GM12878 (cell line): ENCODE measurements around the gene SSH2. TPM values are rescaled to one million over a fixed set of nuclear protein-coding genes. Genes with fewer than 3 reads are reported as not detected.

Source experiments
- ATAC-seq: fragments of 200-7000 bp; cut with Tn5 transposase; 3 replicates; pipeline ENCODE4 v1.9.1; 2020; ENCODE audit warnings: mild to moderate bottlenecking, moderate library complexity
- BruUV-seq: library from RNA; stranded (reverse); fragments of 400-500 nt; replicated peaks from 2 replicates; lab custom pipeline; 2021; lab: Mats Ljungman, UMichigan
- CTCF ChIA-PET: fragments of 300-600 bp; sonication (Branson Sonifier 250); formaldehyde crosslinking; extraction: SDS; loops from one replicate; lab custom pipeline; 2021; ENCODE audit warnings: inconsistent platforms; lab: Yijun Ruan, JAX
- POLR2A ChIA-PET: fragments of 350-600 bp; formaldehyde crosslinking; extraction: SDS; loops from one replicate; lab custom pipeline; 2021; ENCODE audit warnings: inconsistent platforms; lab: Charles Lee
- RAD21 ChIA-PET: fragments of 300-600 bp; sonication (Branson Sonifier 250); formaldehyde crosslinking; loops from one replicate; lab custom pipeline; 2023; ENCODE audit warnings: antibody characterized with exemption; ENCODE audit not compliant: unreplicated experiment; lab: Charles Lee
- SMC1A ChIA-PET: fragments of 300-600 bp; sonication (Branson Sonifier 250); formaldehyde crosslinking; loops from one replicate; lab custom pipeline; 2023; ENCODE audit not compliant: unreplicated experiment, uncharacterized antibody; lab: Charles Lee
- DNase-seq: peaks from one replicate; pipeline ENCODE4 v3.0.0-alpha.2; 2011; ENCODE audit warnings: low read depth, low spot score
- FAIRE-seq: peaks from 3 replicates; lab custom pipeline; 2011; peaks lifted over from hg19 to GRCh38; lab: Jason Lieb, UNC
- H2AFZ ChIP-seq: 2 replicates; pipeline ENCODE4 v1.6.0; 2011; ENCODE audit warnings: low read depth, low read length, control low read depth; ENCODE audit not compliant: control insufficient read depth
- H3K27ac ChIP-seq: 2 replicates; pipeline ENCODE4 v1.5.1; 2011; ENCODE audit warnings: control low read depth; ENCODE audit not compliant: control insufficient read depth, insufficient read depth
- H3K27me3 ChIP-seq, 2 experiments: replicated peaks in 1 of 2; 2 replicates each; pipeline versions ENCODE4 v1.6.0 to v1.6.1; 2011; ENCODE audit warnings: low read length in 1 of 2; ENCODE audit not compliant: control insufficient read depth in 2 of 2, insufficient read depth in 2 of 2
- H3K36me3 ChIP-seq, 2 experiments: 2 replicates each; pipeline ENCODE4 v1.5.1; 2011; ENCODE audit warnings: low read length in 1 of 2; ENCODE audit not compliant: control insufficient read depth in 2 of 2, insufficient read depth in 2 of 2
- H3K4me1 ChIP-seq: 2 replicates; pipeline ENCODE4 v1.6.1; 2011; ENCODE audit warnings: mild to moderate bottlenecking, low read length, moderate library complexity, mixed read lengths; ENCODE audit not compliant: control insufficient read depth, insufficient read depth
- H3K4me2 ChIP-seq: 2 replicates; pipeline ENCODE4 v1.6.0; 2011; ENCODE audit warnings: control low read depth; ENCODE audit not compliant: control insufficient read depth, insufficient read depth
- H3K4me3 ChIP-seq: fragments of 200-600 bp; sonication (generic); 2 replicates; pipeline ENCODE4 v1.5.1; 2016
- H3K79me2 ChIP-seq: 2 replicates; pipeline ENCODE4 v1.6.0; 2011; ENCODE audit warnings: low read length; ENCODE audit not compliant: control insufficient read depth, insufficient read depth
- H3K9ac ChIP-seq: 2 replicates; pipeline ENCODE4 v1.8.0; 2011; ENCODE audit warnings: low read length, control low read depth, mixed read lengths; ENCODE audit not compliant: control insufficient read depth, insufficient read depth
- H3K9me3 ChIP-seq: replicated peaks from 3 replicates; pipeline ENCODE4 v1.5.1; 2011; ENCODE audit warnings: mild to moderate bottlenecking, low read length; ENCODE audit not compliant: control insufficient read depth, insufficient read depth
- H4K20me1 ChIP-seq: 2 replicates; pipeline ENCODE4 v1.6.0; 2011; ENCODE audit not compliant: control insufficient read depth, insufficient read depth
- CHD4 ChIP-seq: fragments of 200-600 bp; sonication (generic); IDR thresholded peaks from 2 replicates; pipeline ENCODE4 v1.6.1; 2016; ENCODE audit warnings: mild to moderate bottlenecking
- HDAC2 ChIP-seq: fragments of 200-600 bp; sonication (generic); IDR thresholded peaks from 2 replicates; pipeline ENCODE4 v1.6.1; 2017
- KAT2A ChIP-seq: conservative IDR thresholded peaks from 2 replicates; pipeline ENCODE4 v1.6.1; 2011; ENCODE audit warnings: low read depth, low read length; ENCODE audit not compliant: control insufficient read depth
- MEF2A ChIP-seq: IDR thresholded peaks from 2 replicates; pipeline ENCODE4 v1.6.1; 2011; ENCODE audit warnings: low read depth, mild to moderate bottlenecking, low read length, moderate library complexity; ENCODE audit not compliant: insufficient read depth
- NR2F1 ChIP-seq: fragments of 450-650 bp; conservative IDR thresholded peaks from 2 replicates; pipeline ENCODE4 v1.6.1; 2017; ENCODE audit warnings: mild to moderate bottlenecking
- TBL1XR1 ChIP-seq: IDR thresholded peaks from 2 replicates; pipeline ENCODE4 v1.6.1; 2012; ENCODE audit warnings: low read depth, low read length, improper control_type of control experiment
- in situ Hi-C: fragments of 300-500 bp; cut with MboI; formaldehyde crosslinking; loops from 9 replicates; pipeline ENCODE4 v1.14.3; 2018; ENCODE audit warnings: mixed read lengths
- intact Hi-C: fragments of 100-400 bp; cut with micrococcal nuclease; formaldehyde crosslinking; loops from one replicate; pipeline ENCODE4 v1.14.2; 2022; ENCODE audit not compliant: unreplicated experiment
- polyA plus RNA-seq, 11 experiments: library from polyadenylated mRNA; depleted of rRNA in 4 of 11; unstranded in 6 of 11; stranded (reverse) in 5 of 11; fragments of >200 nt; fragmentation: Nextera tagmentation in 4 of 11; fragmentation: Illumina TruSeq in 1 of 11; extraction: Ambion mirVana in 4 of 11; extraction: Trizol in 1 of 11; gene quantifications; 1 replicate in 1 of 11; 2 replicates in 10 of 11; pipeline versions ENCODE4 v1.2.1 to v1.2.3, GENCODE V29; 2011 to 2016; ENCODE audit warnings: inconsistent platforms in 2 of 11, missing spikeins in 2 of 11, low read depth in 1 of 11
- total RNA-seq, 4 experiments: library from RNA; depleted of rRNA in 3 of 4; stranded (reverse); fragments of >200 nt in 3 of 4; fragmentation: Illumina TruSeq in 1 of 4; extraction: Trizol in 1 of 4; gene quantifications; 2 replicates each; pipeline versions ENCODE4 v1.2.1 to v1.2.3, GENCODE V29; 2013 to 2021
- TF ChIP-seq, protein P1 (sequence below): fragments of 450-650 bp; IDR thresholded peaks from 2 replicates; pipeline ENCODE4 v1.6.1; 2018; ENCODE audit warnings: borderline replicate concordance, mild to moderate bottlenecking; ENCODE audit not compliant: partially characterized antibody
- TF ChIP-seq, protein P2 (sequence below): fragments of 150-350 bp; IDR thresholded peaks from 2 replicates; pipeline ENCODE4 v1.6.1; 2014; ENCODE audit warnings: mild to moderate bottlenecking, low read depth, low read length

The SSH2 gene
- total and polyA plus RNA-seq, 10 of the 15 experiments (the other 5 are each of a cell fraction or from before 2014, with no cell fraction given), result 9.3 to 65.9 (median 34.0) TPM

DNA sequence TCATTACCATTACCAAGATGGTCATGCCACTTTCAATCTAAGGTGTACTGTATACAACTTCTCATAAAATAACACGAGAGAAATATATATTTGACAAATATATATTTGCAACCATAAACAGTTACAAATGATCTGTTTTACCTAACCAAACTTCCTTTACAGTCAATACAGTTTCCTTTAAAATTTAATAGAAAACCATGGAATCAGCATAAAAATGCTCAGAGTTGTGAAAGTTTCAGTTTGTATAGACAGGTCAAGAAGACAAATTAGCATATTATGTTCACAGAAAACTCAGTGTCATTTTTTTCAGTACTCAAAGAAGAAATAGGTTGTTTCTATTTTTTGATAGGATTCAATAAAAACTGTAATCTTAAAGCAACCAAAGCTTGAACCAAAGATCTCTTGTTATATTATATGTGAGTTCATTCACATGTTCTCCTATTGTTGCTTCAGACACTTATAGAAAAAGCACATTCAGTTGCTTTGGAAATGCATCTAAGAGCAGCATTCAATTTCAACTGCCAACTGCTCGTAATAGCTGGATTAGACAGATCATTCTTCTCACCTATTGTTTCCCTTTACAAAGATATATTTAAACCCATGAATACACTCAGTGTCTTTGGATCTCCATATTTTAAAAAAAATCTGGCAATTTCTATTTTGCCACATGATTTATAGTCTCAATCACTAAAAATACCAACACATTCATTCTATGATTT is 15.1 kb downstream of the SSH2 start (continued):
- TF ChIP-seq TBL1XR1 (no peak), HDAC2 (no peak), CHD4 (no peak), MEF2A (no peak), NR2F1 (no peak), KAT2A (no peak)

DNA sequence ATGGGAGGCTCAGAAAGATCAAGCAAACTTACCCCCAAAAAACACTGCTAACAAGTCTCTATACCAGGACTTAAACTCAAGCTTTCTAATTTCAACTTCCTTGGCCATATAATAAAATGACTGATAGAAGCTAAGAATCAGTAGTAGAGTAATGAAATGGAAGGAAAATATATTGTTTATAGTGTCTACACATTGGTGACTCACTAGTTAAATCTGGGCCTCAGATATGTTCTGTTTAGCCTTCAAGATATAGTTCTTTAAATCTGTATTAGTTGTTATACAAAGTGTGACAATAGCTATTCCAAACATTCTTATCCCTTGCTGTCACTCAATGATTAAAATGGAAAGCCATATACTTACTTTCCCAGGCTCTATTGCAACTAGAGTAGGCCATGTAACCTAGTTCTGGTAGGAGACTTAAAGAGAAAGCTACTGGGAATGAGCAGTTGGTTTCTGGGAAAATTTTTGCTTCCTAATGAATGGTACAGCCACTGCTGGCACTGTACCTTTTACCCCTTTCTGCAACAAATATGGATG is 18.3 kb downstream of the SSH2 start:
- H3K4me1 ChIP-seq, result peaks cover 6% of the 10 kb centered on the region; the same call in 1 of the 2 replicates
- no TSS peak for BruUV-seq
- H3K4me2 ChIP-seq, result no peak overlapping the region
- RAD21 ChIA-PET, result interaction anchor here (1.1 to 2.0 kb wide), 2 partner anchors 19 to 44 kb away, joined by 3 to 12 read pairs; partner anchors contain the start of gene SSH2
- no peaks in the 10 kb centered on the region; the same call in 2 of the 3 replicates for H3K9me3 ChIP-seq
- H4K20me1 ChIP-seq, result no peaks in the 10 kb centered on the region
- CTCF ChIA-PET, result interaction anchor here (0.6 to 1.7 kb wide), 3 partner anchors 10 to 187 kb away, joined by 3 to 8 read pairs (median 4); no protein-coding TSS in a partner anchor
- DNase-seq (no peak), ATAC-seq (no peak), FAIRE-seq (no peak)
- H2AFZ ChIP-seq, result no peak overlapping the region
- H3K27me3 ChIP-seq, result no peaks in the 10 kb centered on the region
- no peak overlapping the region for H3K27ac ChIP-seq
- H3K79me2 ChIP-seq, result no peaks in the 10 kb centered on the region; the same call in none of the 2 replicates
- in situ Hi-C loops, result no loop called here
- H3K36me3 ChIP-seq, result no peaks in the 10 kb centered on the region; a peak in 2 of 4 replicates
- intact Hi-C loops, result no loop called here
- SMC1A ChIA-PET, result interaction anchor here (0.6 to 1.9 kb wide), 10 partner anchors 8 to 347 kb away, joined by 3 to 10 read pairs (median 5); no protein-coding TSS in a partner anchor
- no peak overlapping the region for H3K4me3 ChIP-seq
- H3K9ac ChIP-seq, result no peak overlapping the region
- POLR2A ChIA-PET, result interaction anchor here (1.1 to 1.7 kb wide), 2 partner anchors 10 to 19 kb away, joined by 3 to 7 read pairs; partner anchors contain the start of gene SSH2
- TF ChIP-seq, protein P1, sequence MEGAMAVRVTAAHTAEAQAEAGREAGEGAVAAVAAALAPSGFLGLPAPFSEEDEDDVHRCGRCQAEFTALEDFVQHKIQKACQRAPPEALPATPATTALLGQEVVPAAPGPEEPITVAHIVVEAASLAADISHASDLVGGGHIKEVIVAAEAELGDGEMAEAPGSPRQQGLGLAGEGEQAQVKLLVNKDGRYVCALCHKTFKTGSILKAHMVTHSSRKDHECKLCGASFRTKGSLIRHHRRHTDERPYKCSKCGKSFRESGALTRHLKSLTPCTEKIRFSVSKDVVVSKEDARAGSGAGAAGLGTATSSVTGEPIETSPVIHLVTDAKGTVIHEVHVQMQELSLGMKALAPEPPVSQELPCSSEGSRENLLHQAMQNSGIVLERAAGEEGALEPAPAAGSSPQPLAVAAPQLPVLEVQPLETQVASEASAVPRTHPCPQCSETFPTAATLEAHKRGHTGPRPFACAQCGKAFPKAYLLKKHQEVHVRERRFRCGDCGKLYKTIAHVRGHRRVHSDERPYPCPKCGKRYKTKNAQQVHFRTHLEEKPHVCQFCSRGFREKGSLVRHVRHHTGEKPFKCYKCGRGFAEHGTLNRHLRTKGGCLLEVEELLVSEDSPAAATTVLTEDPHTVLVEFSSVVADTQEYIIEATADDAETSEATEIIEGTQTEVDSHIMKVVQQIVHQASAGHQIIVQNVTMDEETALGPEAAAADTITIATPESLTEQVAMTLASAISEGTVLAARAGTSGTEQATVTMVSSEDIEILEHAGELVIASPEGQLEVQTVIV, result no peak
- TF ChIP-seq, protein P2, sequence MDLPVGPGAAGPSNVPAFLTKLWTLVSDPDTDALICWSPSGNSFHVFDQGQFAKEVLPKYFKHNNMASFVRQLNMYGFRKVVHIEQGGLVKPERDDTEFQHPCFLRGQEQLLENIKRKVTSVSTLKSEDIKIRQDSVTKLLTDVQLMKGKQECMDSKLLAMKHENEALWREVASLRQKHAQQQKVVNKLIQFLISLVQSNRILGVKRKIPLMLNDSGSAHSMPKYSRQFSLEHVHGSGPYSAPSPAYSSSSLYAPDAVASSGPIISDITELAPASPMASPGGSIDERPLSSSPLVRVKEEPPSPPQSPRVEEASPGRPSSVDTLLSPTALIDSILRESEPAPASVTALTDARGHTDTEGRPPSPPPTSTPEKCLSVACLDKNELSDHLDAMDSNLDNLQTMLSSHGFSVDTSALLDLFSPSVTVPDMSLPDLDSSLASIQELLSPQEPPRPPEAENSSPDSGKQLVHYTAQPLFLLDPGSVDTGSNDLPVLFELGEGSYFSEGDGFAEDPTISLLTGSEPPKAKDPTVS, result no peak
